Psoas muscle (tissue), 8 donors: ENCODE measurements around the gene NFKB1. TPM values are rescaled to one million over a fixed set of nuclear protein-coding genes. Genes with fewer than 3 reads are reported as not detected.

Experiments used
- ATAC-seq, 4 donors: fragments of 200-7000 bp; cut with Tn5 transposase; one replicate each; pipeline ENCODE4 v1.9.1; 2020; ENCODE audit warnings: moderate library complexity in 3 of 4, mild to moderate bottlenecking in 2 of 4
- DNase-seq, 2 donors: peaks; one replicate each; pipeline ENCODE4 v3.0.0-alpha.2; 2020
- H3K27ac ChIP-seq: fragments of 200-600 bp; one replicate; pipeline ENCODE4 v1.8.0; 2022
- H3K27me3 ChIP-seq, 3 donors: fragments of 200-600 bp in 1 of 3; one replicate each; pipeline versions ENCODE4 v1.6.1 to v1.8.0; 2013 to 2022; ENCODE audit warnings: low read length in 2 of 3, mild to moderate bottlenecking in 2 of 3, moderate library complexity in 1 of 3; ENCODE audit not compliant: insufficient read depth in 3 of 3
- H3K36me3 ChIP-seq, 2 donors: fragments of 200-600 bp in 1 of 2; one replicate each; pipeline versions ENCODE4 v1.6.1 to v1.8.0; 2013 to 2022; ENCODE audit warnings: low read depth in 1 of 2, mild to moderate bottlenecking in 1 of 2, moderate library complexity in 1 of 2; ENCODE audit not compliant: insufficient read depth in 1 of 2
- H3K4me1 ChIP-seq: fragments of 200-600 bp; one replicate; pipeline ENCODE4 v1.8.0; 2022
- H3K4me3 ChIP-seq: fragments of 200-600 bp; one replicate; pipeline ENCODE4 v1.8.0; 2022; ENCODE audit warnings: mild to moderate bottlenecking
- H3K9me3 ChIP-seq: fragments of 200-600 bp; one replicate; pipeline ENCODE4 v1.8.0; 2022
- CTCF ChIP-seq: fragments of 200-600 bp; IDR thresholded peaks from one replicate; pipeline ENCODE4 v1.8.0; 2022; ENCODE audit warnings: antibody characterized with exemption
- WGBS, 3 donors: extraction: QIAGEN DNeasy Blood & Tissue Kit; methylation state at CpG; one replicate each; pipeline versions ENCODE4 v1.1.6 to v1.1.7; 2013; 5-methylcytosine and 5-hydroxymethylcytosine counted together
- intact Hi-C, 2 donors: fragments of 100-400 bp; cut with DNase I; formaldehyde crosslinking; loops; one replicate each; pipeline versions ENCODE4 v1.11.0 to v1.14.2; 2022
- long read RNA-seq, 2 donors: library from polyadenylated mRNA; unstranded; transcript quantifications; one replicate each; pipeline ENCODE4 v2.0.0, GENCODE V29; 2021
- polyA plus RNA-seq, 3 donors: library from polyadenylated mRNA; stranded (reverse); fragments of 200-250 nt; gene quantifications; one replicate each; pipeline ENCODE4 v1.2.3, GENCODE V29; 2013
- total RNA-seq, 4 donors: library from RNA; stranded (reverse); fragmentation: NEBNext Ultra II Directional in 2 of 4; extraction: Animal tissue kit (Norgen Biotek cat#: 25700) in 2 of 4; gene quantifications; one replicate each; pipeline versions ENCODE4 v1.2.1 to v1.2.4, GENCODE V29; 2021 to 2023
- donor health status: healthy with polysubstance abuse.
- donor health status: DM: no; HTN: no; CAD: no; lungs with moderate emphysema.
- donor health status: Bipolar disorder and iron deficiency.
- donor health status: healthy.
- donor health status: DM: yes; HTN: yes; CAD: no.
- donor health status: DM: no; HTN: no; CAD: no.
- donor health status: DM: no; HTN: no; CAD: no.
- donor health status: DM: yes; HTN: yes; CAD: no.

NFKB1 gene
- total RNA-seq (10 to 100 TPM; 19.8 to 47.5 (median 22.5) TPM), polyA plus RNA-seq (10 to 100 TPM; 11.7 to 22.0 (median 16.3) TPM)
- long read RNA-seq, donor 1, full-length matches to known transcripts, result 66 of 88 reads
- long read RNA-seq, donor 1, partial matches to known transcripts, result 11 of 88 reads
- long read RNA-seq, donor 1, other reads (novel, unspliced or antisense), result 11 of 88 reads
- long read RNA-seq, donor 2, full-length matches to known transcripts, result 45 of 61 reads
- long read RNA-seq, donor 2, partial matches to known transcripts, result 9 of 61 reads
- long read RNA-seq, donor 2, other reads (novel, unspliced or antisense), result 7 of 61 reads

- 0 to 1% (median 1%) methylated on average over 35 to 63 of the region's 63 CpGs for WGBS, 3 donors
- H3K9me3 ChIP-seq, result no peaks in the 10 kb centered on the region
- peaks cover 38% of the 10 kb centered on the region for H3K4me1 ChIP-seq
- H3K4me3 ChIP-seq, result peak within 1 kb of the TSS; percentile 84
- peak; percentile 63 to 84 for DNase-seq
- no peaks in the 10 kb centered on the region for H3K27me3 ChIP-seq
- no peak for TF ChIP-seq CTCF
- intact Hi-C loops, result loop anchor here in 1 of 2 donors (1.0 to 10.0 kb wide), 3 partner anchors 53 to 594 kb away; partner anchors contain the start of genes BDH2 and UBE2D3
- no peaks in the 10 kb centered on the region for H3K36me3 ChIP-seq
- ATAC-seq, result peak; percentile 70 to 74 (median 72)
- peak within 1 kb of the TSS; percentile 98 for H3K27ac ChIP-seq
Measured at GRCh38 chr4:102500696-102501446, at the start of gene NFKB1. Gene NFKB1, plus strand, starts transcription at chr4:102501359. Its CDS starts 24,160 bp downstream, at chr4:102525519.

GRCh38 chr4:102452854-102453253 is 48.3 kb upstream of the NFKB1 start:
- H3K36me3 ChIP-seq, result no peaks in the 10 kb centered on the region
- intact Hi-C loops, result loop anchor here in 1 of 2 donors (5.0 kb wide), 1 partner anchor 39 kb away; no protein-coding TSS in a partner anchor
- H3K9me3 ChIP-seq, result no peaks in the 10 kb centered on the region
- H3K27ac ChIP-seq, result no peak overlapping the region
- no peaks in the 10 kb centered on the region for H3K4me1 ChIP-seq
- 98 to 100% (median 100%) methylated on average over 1 of the region's 1 CpG for WGBS, 3 donors
- no peak for ATAC-seq
- no peak overlapping the region for H3K4me3 ChIP-seq
- TF ChIP-seq CTCF, result no peak
- H3K27me3 ChIP-seq, result no peaks in the 10 kb centered on the region
- DNase-seq, result no peak

- intact Hi-C loops, result loop anchor here in 1 of 2 donors (5.0 kb wide), 1 partner anchor 38 kb away; no protein-coding TSS in a partner anchor
- H3K36me3 ChIP-seq, result no peaks in the 10 kb centered on the region
- no peak for DNase-seq
- no peaks in the 10 kb centered on the region for H3K27me3 ChIP-seq
- TF ChIP-seq CTCF, result no peak
- no peaks in the 10 kb centered on the region for H3K9me3 ChIP-seq
- no peaks in the 10 kb centered on the region for H3K4me1 ChIP-seq
- 91 to 98% (median 94%) methylated on average over 3 of the region's 3 CpGs for WGBS, 3 donors
- no peak overlapping the region for H3K27ac ChIP-seq
- no peak for ATAC-seq
- no peak overlapping the region for H3K4me3 ChIP-seq
Measured at GRCh38 chr4:102453827-102454226, 47.3 kb upstream of the NFKB1 start.

- Histone ChIP-seq H3K9me3 (no peaks in the 10 kb centered on the region), H3K27me3 (no peaks in the 10 kb centered on the region), H3K4me1 (no peaks in the 10 kb centered on the region), H3K4me3 (no peak overlapping the region), H3K36me3 (no peaks in the 10 kb centered on the region), H3K27ac (no peak overlapping the region)
- 52 to 70% (median 66%) methylated on average over 1 of the region's 1 CpG for WGBS, 3 donors
- TF ChIP-seq CTCF, result no peak
- intact Hi-C loops, result loop anchor here in 1 of 2 donors (5.0 kb wide), 1 partner anchor 38 kb away; no protein-coding TSS in a partner anchor
- ATAC-seq (no peak), DNase-seq (no peak)
Measured at GRCh38 chr4:102454268-102454667, 46.9 kb upstream of the NFKB1 start.
